Astrocyte of the spinal cord (primary cell): ENCODE data around the gene MPDZ.

ENCODE experiments used
- DNase-seq: peaks from one replicate; pipeline ENCODE4 v3.0.0; 2011; ENCODE audit warnings: low read depth, low spot score
- H3K4me3 ChIP-seq: 2 replicates; pipeline ENCODE4 v1.5.1; 2011; ENCODE audit warnings: low read depth, mild to moderate bottlenecking, low read length, moderate library complexity
- CTCF ChIP-seq: IDR thresholded peaks from 2 replicates; pipeline ENCODE4 v1.5.1; 2012; ENCODE audit warnings: low read depth, mild to moderate bottlenecking, low read length, inconsistent platforms
- in situ Hi-C: cut with HindIII; loops from 2 replicates; pipeline ENCODE4 v1.10.0; 2017; ENCODE audit warnings: low sequenced_read_pairs

The MPDZ gene

GRCh38 chr9:13146840-13147239 is 132.7 kb downstream of the MPDZ start:
- in situ Hi-C loops, result no loop called here
- H3K4me3 ChIP-seq, result no peak overlapping the region
- DNase-seq, result no peak
- TF ChIP-seq CTCF, result no peak

GRCh38 chr9:13145340-13145739 is 134.2 kb downstream of the MPDZ start:
- no peak for DNase-seq
- no peak overlapping the region for H3K4me3 ChIP-seq
- in situ Hi-C loops, result no loop called here
- TF ChIP-seq CTCF, result no peak

- H3K4me3 ChIP-seq, result no peak overlapping the region
- no peak for TF ChIP-seq CTCF
- in situ Hi-C loops, result no loop called here
- DNase-seq, result no peak
Observed at GRCh38 chr9:13144166-13144775, 135.2 kb downstream of the MPDZ start.

GRCh38 chr9:13143281-13143680 is 136.2 kb downstream of the MPDZ start:
- in situ Hi-C loops, result no loop called here

GRCh38 chr9:13142776-13143175 is 136.7 kb downstream of the MPDZ start:
- DNase-seq, result no peak
- in situ Hi-C loops, result no loop called here
- no peak for TF ChIP-seq CTCF
- no peak overlapping the region for H3K4me3 ChIP-seq

More at GRCh38 chr9:13143281-13143680, 136.2 kb downstream of the MPDZ start:
- TF ChIP-seq CTCF, result no peak
- no peak for DNase-seq
- no peak overlapping the region for H3K4me3 ChIP-seq

GRCh38 chr9:13141629-13142028 is 137.9 kb downstream of the MPDZ start:
- in situ Hi-C loops, result no loop called here
- peak; percentile 24 for DNase-seq
- no peak for TF ChIP-seq CTCF

More at GRCh38 chr9:13141629-13142028, 137.9 kb downstream of the MPDZ start:
- H3K4me3 ChIP-seq, result no peak overlapping the region
